SK-N-SH (cell line): ENCODE data around the gene BTBD9. TPM values are rescaled to one million over a fixed set of nuclear protein-coding genes. Genes with fewer than 3 reads are reported as not detected.

ENCODE experiments used
- CTCF ChIA-PET: fragments of 300-600, 350-600 bp; formaldehyde crosslinking; extraction: SDS; loops from one replicate; lab custom pipeline; 2021; lab: Yijun Ruan, JAX
- POLR2A ChIA-PET: fragments of 350-600 bp; sonication (Branson Sonifier 250); formaldehyde crosslinking; extraction: SDS; loops from one replicate; lab custom pipeline; 2020; ENCODE audit warnings: antibody characterized with exemption, inconsistent platforms; lab: Yijun Ruan, JAX
- DNase-seq: peaks from one replicate; pipeline ENCODE4 v3.0.0; 2012
- H2AFZ ChIP-seq: fragments of 200-600 bp; sonication (generic); 2 replicates; pipeline ENCODE4 v1.8.1; 2016; ENCODE audit warnings: antibody characterized with exemption, mild to moderate bottlenecking, low read depth
- H3F3A ChIP-seq: fragments of 200-600 bp; sonication (generic); replicated peaks from 2 replicates; pipeline ENCODE3; 2016; ENCODE audit warnings: antibody characterized with exemption, mild to moderate bottlenecking; ENCODE audit not compliant: insufficient read depth
- H3K27ac ChIP-seq, 2 experiments: fragments of 200-500 bp in 1 of 2; fragments of 200-600 bp in 1 of 2; sonication (Bioruptor generic) in 1 of 2; sonication (generic), shearing (Covaris generic) in 1 of 2; 2 replicates each; pipeline versions ENCODE4 v1.5.1 to v1.6.1; 2014 to 2016; ENCODE audit warnings: low read depth in 2 of 2, inconsistent platforms in 1 of 2, low read length in 1 of 2, mild to moderate bottlenecking in 1 of 2, mixed read lengths in 1 of 2
- H3K27me3 ChIP-seq: fragments of 200-600 bp; sonication (generic), shearing (Covaris generic); 2 replicates; pipeline ENCODE4 v1.6.1; 2016; ENCODE audit warnings: mixed run types; ENCODE audit not compliant: insufficient read depth
- H3K36me3 ChIP-seq, 2 experiments: fragments of 200-500 bp in 1 of 2; fragments of 200-600 bp in 1 of 2; sonication (Bioruptor generic) in 1 of 2; sonication (generic) in 1 of 2; replicated peaks in 1 of 2; 2 replicates each; pipeline versions ENCODE3 to v1.5.1; 2014 to 2016; ENCODE audit warnings: low read length in 1 of 2, mild to moderate bottlenecking in 1 of 2; ENCODE audit not compliant: insufficient read depth in 2 of 2, control insufficient read depth in 1 of 2
- H3K4me1 ChIP-seq, 2 experiments: fragments of 200-500 bp in 1 of 2; fragments of 200-600 bp in 1 of 2; sonication (Bioruptor generic) in 1 of 2; sonication (generic), shearing (Covaris generic) in 1 of 2; 2 replicates each; pipeline versions ENCODE4 v1.5.1 to v1.6.1; 2014 to 2016; ENCODE audit warnings: low read depth in 1 of 2, low read length in 1 of 2, mixed run types in 1 of 2; ENCODE audit not compliant: insufficient read depth in 2 of 2, control insufficient read depth in 1 of 2
- H3K4me2 ChIP-seq: fragments of 200-600 bp; sonication (generic), shearing (Covaris generic); 2 replicates; pipeline ENCODE4 v1.6.1; 2017; ENCODE audit warnings: mixed run types
- H3K4me3 ChIP-seq, 2 experiments: fragments of 200-500 bp in 1 of 2; fragments of 200-600 bp in 1 of 2; sonication (Bioruptor generic) in 1 of 2; sonication (generic), shearing (Covaris generic) in 1 of 2; 2 replicates each; pipeline versions ENCODE4 v1.5.1 to v1.8.1; 2014 to 2016; ENCODE audit warnings: low read depth in 2 of 2, inconsistent platforms in 1 of 2, low read length in 1 of 2, mild to moderate bottlenecking in 1 of 2, mixed read lengths in 1 of 2, moderate library complexity in 1 of 2
- H3K79me2 ChIP-seq: fragments of 200-600 bp; sonication (generic); 2 replicates; pipeline ENCODE4 v1.8.1; 2017; ENCODE audit warnings: mild to moderate bottlenecking; ENCODE audit not compliant: insufficient read depth
- H3K9ac ChIP-seq: fragments of 200-600 bp; sonication (generic); 2 replicates; pipeline ENCODE4 v1.6.1; 2017; ENCODE audit warnings: mixed run types
- H3K9me2 ChIP-seq: fragments of 200-600 bp; sonication (generic); 2 replicates; pipeline ENCODE4 v1.6.1; 2017; ENCODE audit warnings: mixed run types
- H3K9me3 ChIP-seq: fragments of 200-600 bp; sonication (generic); 2 replicates; pipeline ENCODE4 v1.6.1; 2017; ENCODE audit warnings: mixed run types, mild to moderate bottlenecking, moderate library complexity
- H4K20me1 ChIP-seq: fragments of 200-600 bp; sonication (generic); 2 replicates; pipeline ENCODE4 v1.6.1; 2017; ENCODE audit warnings: mild to moderate bottlenecking, mixed run types; ENCODE audit not compliant: insufficient read depth
- CHD2 ChIP-seq: fragments of 150-350 bp; IDR thresholded peaks from 2 replicates; pipeline ENCODE4 v1.6.1; 2018; ENCODE audit warnings: low read length; ENCODE audit not compliant: partially characterized antibody
- FOXM1 ChIP-seq: IDR thresholded peaks from 2 replicates; pipeline ENCODE4 v1.4.0; 2012; ENCODE audit warnings: low read depth, mild to moderate bottlenecking
- GABPA ChIP-seq: IDR thresholded peaks from 2 replicates; pipeline ENCODE4 v1.4.0; 2012; ENCODE audit warnings: low read depth, mild to moderate bottlenecking
- JUND ChIP-seq: IDR thresholded peaks from 2 replicates; pipeline ENCODE4 v1.4.0; 2012
- MEF2A ChIP-seq: IDR thresholded peaks from 2 replicates; pipeline ENCODE4 v1.4.0; 2012; ENCODE audit warnings: low read depth, borderline replicate concordance
- NRF1 ChIP-seq: IDR thresholded peaks from 2 replicates; pipeline ENCODE4 v1.6.1; 2012; ENCODE audit warnings: low read depth, mild to moderate bottlenecking, low read length
- RAD21 ChIP-seq: IDR thresholded peaks from 2 replicates; pipeline ENCODE4 v1.6.1; 2012; ENCODE audit warnings: mild to moderate bottlenecking, low read length
- RXRA ChIP-seq: IDR thresholded peaks from 2 replicates; pipeline ENCODE4 v1.4.0; 2012; ENCODE audit warnings: low read depth, mild to moderate bottlenecking, borderline replicate concordance
- SMC3 ChIP-seq: IDR thresholded peaks from 2 replicates; pipeline ENCODE4 v1.6.1; 2012; ENCODE audit warnings: low read depth, low read length, improper control_type of control experiment
- TAF1 ChIP-seq: IDR thresholded peaks from 2 replicates; pipeline ENCODE4 v1.6.1; 2012; ENCODE audit warnings: low read depth, mild to moderate bottlenecking, low read length, moderate library complexity, borderline replicate concordance
- WGBS: methylation state at CpG from one replicate; pipeline ENCODE4 v1.1.6; 2017; ENCODE audit warnings: low lambda C conversion rate; 5-methylcytosine and 5-hydroxymethylcytosine counted together
- polyA plus RNA-seq, 3 experiments: library from polyadenylated mRNA; depleted of rRNA; stranded (reverse); fragments of >200 nt; gene quantifications; 2 replicates each; pipeline ENCODE4 v1.2.3, GENCODE V29; 2012
- TF ChIP-seq, protein P1 (sequence below): fragments of 200-600 bp; sonication (generic); IDR thresholded peaks from 2 replicates; pipeline ENCODE4 v1.6.1; 2017; ENCODE audit warnings: antibody characterized with exemption, mild to moderate bottlenecking, moderate library complexity
- TF ChIP-seq, protein P2 (sequence below): IDR thresholded peaks from 2 replicates; pipeline ENCODE4 v1.4.0; 2012; ENCODE audit warnings: low read depth, borderline replicate concordance
- TF ChIP-seq, protein P3 (sequence below): IDR thresholded peaks from 2 replicates; pipeline ENCODE4 v1.4.0; 2012; ENCODE audit warnings: low read depth, borderline replicate concordance
- TF ChIP-seq, protein P4 (sequence below): fragments of 150-350 bp; IDR thresholded peaks from 2 replicates; pipeline ENCODE4 v1.6.1; 2017; ENCODE audit warnings: antibody characterized with exemption, low read length, low read depth, borderline replicate concordance

The BTBD9 gene
- polyA plus RNA-seq, 1 of the 3 experiments (the other 2 are of a cell fraction) = 2.2 TPM

DNA sequence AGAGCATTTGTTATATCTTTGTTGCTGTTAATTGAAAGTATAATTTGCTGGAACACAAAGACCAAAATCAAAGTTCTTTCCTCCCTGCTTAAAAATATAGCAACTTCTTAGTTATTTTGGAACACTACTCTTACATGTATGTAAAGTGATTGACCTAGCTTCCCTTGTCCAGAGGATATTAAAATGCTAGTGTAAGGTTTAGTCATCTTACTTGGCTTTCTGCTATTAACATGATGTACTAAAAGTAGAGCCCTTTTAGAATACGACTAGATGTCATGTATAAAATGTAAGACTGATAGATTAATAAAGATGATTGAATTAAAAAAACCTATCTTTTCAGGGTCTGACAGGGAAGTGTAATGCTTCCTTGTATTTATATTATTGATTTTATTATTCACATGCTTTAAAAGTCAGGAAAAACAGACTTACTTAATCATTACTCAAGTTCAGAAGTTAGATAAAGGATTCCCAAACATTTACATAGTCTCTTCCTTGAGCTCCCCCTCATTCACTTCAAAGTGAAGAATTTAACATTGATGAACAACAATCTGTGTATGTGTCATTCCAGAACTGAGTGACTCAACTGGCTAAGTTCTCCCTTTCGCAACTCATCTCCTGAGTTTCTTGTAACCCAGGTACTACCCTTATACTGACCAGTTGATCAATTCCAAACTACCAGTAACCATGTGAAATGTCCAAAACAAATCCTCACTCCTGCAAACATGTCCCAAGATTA is 50.9 kb downstream of the BTBD9 start:
- TF ChIP-seq, protein P1, sequence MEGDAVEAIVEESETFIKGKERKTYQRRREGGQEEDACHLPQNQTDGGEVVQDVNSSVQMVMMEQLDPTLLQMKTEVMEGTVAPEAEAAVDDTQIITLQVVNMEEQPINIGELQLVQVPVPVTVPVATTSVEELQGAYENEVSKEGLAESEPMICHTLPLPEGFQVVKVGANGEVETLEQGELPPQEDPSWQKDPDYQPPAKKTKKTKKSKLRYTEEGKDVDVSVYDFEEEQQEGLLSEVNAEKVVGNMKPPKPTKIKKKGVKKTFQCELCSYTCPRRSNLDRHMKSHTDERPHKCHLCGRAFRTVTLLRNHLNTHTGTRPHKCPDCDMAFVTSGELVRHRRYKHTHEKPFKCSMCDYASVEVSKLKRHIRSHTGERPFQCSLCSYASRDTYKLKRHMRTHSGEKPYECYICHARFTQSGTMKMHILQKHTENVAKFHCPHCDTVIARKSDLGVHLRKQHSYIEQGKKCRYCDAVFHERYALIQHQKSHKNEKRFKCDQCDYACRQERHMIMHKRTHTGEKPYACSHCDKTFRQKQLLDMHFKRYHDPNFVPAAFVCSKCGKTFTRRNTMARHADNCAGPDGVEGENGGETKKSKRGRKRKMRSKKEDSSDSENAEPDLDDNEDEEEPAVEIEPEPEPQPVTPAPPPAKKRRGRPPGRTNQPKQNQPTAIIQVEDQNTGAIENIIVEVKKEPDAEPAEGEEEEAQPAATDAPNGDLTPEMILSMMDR = no peak
- TF ChIP-seq NRF1 (no peak), JUND (no peak), CHD2 (no peak), GABPA (no peak), SMC3 (no peak), TAF1 (no peak), RAD21 (no peak)
- TF ChIP-seq, protein P2, sequence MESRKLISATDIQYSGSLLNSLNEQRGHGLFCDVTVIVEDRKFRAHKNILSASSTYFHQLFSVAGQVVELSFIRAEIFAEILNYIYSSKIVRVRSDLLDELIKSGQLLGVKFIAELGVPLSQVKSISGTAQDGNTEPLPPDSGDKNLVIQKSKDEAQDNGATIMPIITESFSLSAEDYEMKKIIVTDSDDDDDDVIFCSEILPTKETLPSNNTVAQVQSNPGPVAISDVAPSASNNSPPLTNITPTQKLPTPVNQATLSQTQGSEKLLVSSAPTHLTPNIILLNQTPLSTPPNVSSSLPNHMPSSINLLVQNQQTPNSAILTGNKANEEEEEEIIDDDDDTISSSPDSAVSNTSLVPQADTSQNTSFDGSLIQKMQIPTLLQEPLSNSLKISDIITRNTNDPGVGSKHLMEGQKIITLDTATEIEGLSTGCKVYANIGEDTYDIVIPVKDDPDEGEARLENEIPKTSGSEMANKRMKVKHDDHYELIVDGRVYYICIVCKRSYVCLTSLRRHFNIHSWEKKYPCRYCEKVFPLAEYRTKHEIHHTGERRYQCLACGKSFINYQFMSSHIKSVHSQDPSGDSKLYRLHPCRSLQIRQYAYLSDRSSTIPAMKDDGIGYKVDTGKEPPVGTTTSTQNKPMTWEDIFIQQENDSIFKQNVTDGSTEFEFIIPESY = no peak
- TF ChIP-seq, protein P3, sequence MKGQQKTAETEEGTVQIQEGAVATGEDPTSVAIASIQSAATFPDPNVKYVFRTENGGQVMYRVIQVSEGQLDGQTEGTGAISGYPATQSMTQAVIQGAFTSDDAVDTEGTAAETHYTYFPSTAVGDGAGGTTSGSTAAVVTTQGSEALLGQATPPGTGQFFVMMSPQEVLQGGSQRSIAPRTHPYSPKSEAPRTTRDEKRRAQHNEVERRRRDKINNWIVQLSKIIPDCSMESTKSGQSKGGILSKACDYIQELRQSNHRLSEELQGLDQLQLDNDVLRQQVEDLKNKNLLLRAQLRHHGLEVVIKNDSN = no peak
- no peaks in the 10 kb centered on the region for H3K9me2 ChIP-seq
- no peak overlapping the region for H3K4me2 ChIP-seq
- no peak overlapping the region for H3K27ac ChIP-seq
- H4K20me1 ChIP-seq = no peaks in the 10 kb centered on the region
- no peak overlapping the region for H3K9ac ChIP-seq
- no peaks in the 10 kb centered on the region for H3K79me2 ChIP-seq
- POLR2A ChIA-PET = no interaction called here
- H3K4me1 ChIP-seq = no peaks in the 10 kb centered on the region
- H2AFZ ChIP-seq = no peak overlapping the region
- no peak for DNase-seq
- CTCF ChIA-PET = interaction anchor here (0.8 to 1.8 kb wide), 4 partner anchors 11 to 95 kb away, joined by 3 to 7 read pairs (median 4); no protein-coding TSS in a partner anchor
- H3K27me3 ChIP-seq = no peaks in the 10 kb centered on the region
- no peaks in the 10 kb centered on the region for H3F3A ChIP-seq
- H3K4me3 ChIP-seq = no peak overlapping the region
- H3K36me3 ChIP-seq = peaks cover 8 to 11% of the 10 kb centered on the region in 2 experiments
- whole genome bisulfite sequencing = 86% methylated on average over 2 of the region's 2 CpGs
- no peaks in the 10 kb centered on the region for H3K9me3 ChIP-seq

DNA sequence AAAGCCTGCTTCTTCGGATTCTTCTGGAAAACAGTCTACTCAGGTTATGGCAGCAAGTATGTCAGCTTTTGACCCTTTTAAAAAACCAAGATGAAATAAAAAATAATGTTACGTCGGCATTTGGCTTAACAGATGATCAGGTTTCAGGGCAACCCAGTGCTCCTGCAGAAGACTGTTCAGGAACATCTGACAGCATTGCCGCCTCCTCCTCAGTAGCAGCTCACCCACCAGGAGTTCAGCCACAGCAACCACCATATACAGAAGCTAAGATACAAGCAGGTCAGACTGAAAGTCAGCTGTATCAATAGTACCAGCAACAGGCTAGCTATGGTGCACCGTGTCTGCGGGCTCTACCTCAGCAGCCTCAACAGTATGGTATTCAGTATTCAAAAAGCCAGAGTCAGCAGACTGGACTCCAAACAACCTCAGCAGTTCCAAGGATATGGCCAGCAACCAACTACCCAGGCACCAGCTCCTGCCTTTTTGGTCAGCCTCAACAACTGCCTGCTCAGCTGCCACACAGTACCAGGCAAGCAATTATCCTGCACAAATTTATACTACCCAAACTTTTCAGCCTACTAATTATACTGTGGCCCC is 51.9 kb downstream of the BTBD9 start:
- Histone ChIP-seq H3F3A (no peaks in the 10 kb centered on the region), H3K27me3 (no peaks in the 10 kb centered on the region), H3K9me2 (no peaks in the 10 kb centered on the region), H3K27ac (no peak overlapping the region), H3K9me3 (no peaks in the 10 kb centered on the region), H3K4me2 (no peak overlapping the region), H3K9ac (no peak overlapping the region), H3K4me1 (no peaks in the 10 kb centered on the region), H3K4me3 (no peak overlapping the region), H3K79me2 (no peaks in the 10 kb centered on the region), H2AFZ (no peak overlapping the region), H3K36me3 (peaks cover 7 to 8% of the 10 kb centered on the region in 2 experiments), H4K20me1 (no peaks in the 10 kb centered on the region)
- WGBS = 92% methylated on average over 6 of the region's 6 CpGs
- ChIA-PET POLR2A (no interaction called here), CTCF (interaction anchor here (0.8 to 1.8 kb wide), 2 partner anchors 12 to 18 kb away, joined by 3 to 4 read pairs; no protein-coding TSS in a partner anchor)
- DNase-seq = no peak
- TF ChIP-seq GABPA (no peak), CHD2 (no peak), MEF2A (no peak), FOXM1 (no peak), RXRA (no peak)
- TF ChIP-seq, protein P4, sequence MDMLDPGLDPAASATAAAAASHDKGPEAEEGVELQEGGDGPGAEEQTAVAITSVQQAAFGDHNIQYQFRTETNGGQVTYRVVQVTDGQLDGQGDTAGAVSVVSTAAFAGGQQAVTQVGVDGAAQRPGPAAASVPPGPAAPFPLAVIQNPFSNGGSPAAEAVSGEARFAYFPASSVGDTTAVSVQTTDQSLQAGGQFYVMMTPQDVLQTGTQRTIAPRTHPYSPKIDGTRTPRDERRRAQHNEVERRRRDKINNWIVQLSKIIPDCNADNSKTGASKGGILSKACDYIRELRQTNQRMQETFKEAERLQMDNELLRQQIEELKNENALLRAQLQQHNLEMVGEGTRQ = no peak
- TF ChIP-seq, protein P1 = no peak
- TF ChIP-seq, protein P2 = no peak
